ENCODE results near the gene FAM89A. TPM values are rescaled to one million over a fixed set of nuclear protein-coding genes. Genes with fewer than 3 reads are reported as not detected.

Gene FAM89A
- total RNA-seq, 1 experiment from 2014 or later: 7.5 TPM

- ATAC-seq (no peak), DNase-seq (no peak)
- Histone ChIP-seq H3K36me3 (ENCODE audit: low read depth, low read length) (peaks cover 9% of the 10 kb centered on the region), H3K27me3 (ENCODE audit: low read length) (no peaks in the 10 kb centered on the region), H3K9ac (ENCODE audit: low read length) (no peak overlapping the region), H3K79me2 (ENCODE audit: low read length) (peaks cover 57% of the 10 kb centered on the region), H3K27ac (ENCODE audit: low read length) (no peak overlapping the region), H3K9me3 (ENCODE audit: low read length) (no peaks in the 10 kb centered on the region), H4K20me1 (ENCODE audit: low read length) (no peaks in the 10 kb centered on the region), H3K4me1 (ENCODE audit: insufficient read depth, low read length) (peaks cover 28% of the 10 kb centered on the region), H3K4me2 (ENCODE audit: low read length) (no peak overlapping the region), H3F3A (ENCODE audit: low read length, unreplicated experiment) (no peaks in the 10 kb centered on the region), H3K4me3 (ENCODE audit: low read length) (no peak overlapping the region), H3K9me2 (replicated peaks; ENCODE audit: low read length) (no peaks in the 10 kb centered on the region), H2AFZ (ENCODE audit: low read length) (no peak overlapping the region)
- ChIA-PET CTCF (no interaction called here), POLR2A (ENCODE audit: unreplicated experiment) (no interaction called here)
- intact Hi-C loops (cut with micrococcal nuclease): loop anchor here (10.0 kb wide), 1 partner anchor 358 kb away; the partner anchor contains the start of genes EXOC8 and SPRTN
- no TSS peak for BruUV-seq (replicated peaks)
- no peak for TF ChIP-seq EZH2 (IDR thresholded peaks at IDR 0.05; ENCODE audit: low read length, unreplicated experiment)
- no peak for TF ChIP-seq CTCF (conservative IDR thresholded peaks at IDR 0.05; ENCODE audit: low read depth, low read length)
- no peak for TF ChIP-seq EZH2phosphoT487 (IDR thresholded peaks at IDR 0.05; ENCODE audit: borderline replicate concordance, low read length)
Measured at GRCh38 chr1:230976360-230976759, 63.7 kb downstream of the FAM89A start.

- H3K9ac ChIP-seq (ENCODE audit: low read length): no peak overlapping the region
- no peak overlapping the region for H3K4me3 ChIP-seq (ENCODE audit: low read length)
- no peaks in the 10 kb centered on the region for H4K20me1 ChIP-seq (ENCODE audit: low read length)
- no peak for TF ChIP-seq EZH2phosphoT487 (IDR thresholded peaks at IDR 0.05; ENCODE audit: borderline replicate concordance, low read length)
- no peak for TF ChIP-seq EZH2 (IDR thresholded peaks at IDR 0.05; ENCODE audit: low read length, unreplicated experiment)
- no peak for TF ChIP-seq CTCF (conservative IDR thresholded peaks at IDR 0.05; ENCODE audit: low read depth, low read length)
- no peaks in the 10 kb centered on the region for H3F3A ChIP-seq (ENCODE audit: low read length, unreplicated experiment)
- intact Hi-C loops (cut with micrococcal nuclease): loop anchor here (10.0 kb wide), 1 partner anchor 359 kb away; the partner anchor contains the start of genes EXOC8 and SPRTN
- peaks cover 5% of the 10 kb centered on the region; the same call in 1 of the 2 replicates for H3K36me3 ChIP-seq (ENCODE audit: low read depth, low read length)
- H3K79me2 ChIP-seq (ENCODE audit: low read length): peaks cover 50% of the 10 kb centered on the region
- BruUV-seq (replicated peaks): no TSS peak
- no peak overlapping the region for H3K4me2 ChIP-seq (ENCODE audit: low read length)
- no peak overlapping the region for H2AFZ ChIP-seq (ENCODE audit: low read length)
- H3K27ac ChIP-seq (ENCODE audit: low read length): no peak overlapping the region
- H3K9me3 ChIP-seq (ENCODE audit: low read length): no peaks in the 10 kb centered on the region
- DNase-seq (no peak), ATAC-seq (no peak)
- no peaks in the 10 kb centered on the region for H3K27me3 ChIP-seq (ENCODE audit: low read length)
- CTCF ChIA-PET: no interaction called here
- no peaks in the 10 kb centered on the region for H3K9me2 ChIP-seq (replicated peaks; ENCODE audit: low read length)
- H3K4me1 ChIP-seq (ENCODE audit: insufficient read depth, low read length): peaks cover 28% of the 10 kb centered on the region
- POLR2A ChIA-PET (ENCODE audit: unreplicated experiment): no interaction called here
Measured at GRCh38 chr1:230975636-230976035, 64.4 kb downstream of the FAM89A start.

- Histone ChIP-seq H3K36me3 (ENCODE audit: low read depth, low read length) (peaks cover 5% of the 10 kb centered on the region; the same call in 1 of the 2 replicates), H3K4me2 (ENCODE audit: low read length) (no peak overlapping the region), H3K9me3 (ENCODE audit: low read length) (no peaks in the 10 kb centered on the region), H3K9ac (ENCODE audit: low read length) (no peak overlapping the region), H3F3A (ENCODE audit: low read length, unreplicated experiment) (no peaks in the 10 kb centered on the region), H4K20me1 (ENCODE audit: low read length) (no peaks in the 10 kb centered on the region), H3K27me3 (ENCODE audit: low read length) (no peaks in the 10 kb centered on the region), H2AFZ (ENCODE audit: low read length) (no peak overlapping the region), H3K79me2 (ENCODE audit: low read length) (peaks cover 29% of the 10 kb centered on the region), H3K4me1 (ENCODE audit: insufficient read depth, low read length) (peaks cover 20% of the 10 kb centered on the region), H3K4me3 (ENCODE audit: low read length) (no peak overlapping the region), H3K27ac (ENCODE audit: low read length) (peak overlapping the region; percentile 34), H3K9me2 (replicated peaks; ENCODE audit: low read length) (no peaks in the 10 kb centered on the region)
- TF ChIP-seq CTCF (conservative IDR thresholded peaks at IDR 0.05; ENCODE audit: low read depth, low read length) (no peak), EZH2phosphoT487 (IDR thresholded peaks at IDR 0.05; ENCODE audit: borderline replicate concordance, low read length) (no peak), EZH2 (IDR thresholded peaks at IDR 0.05; ENCODE audit: low read length, unreplicated experiment) (no peak)
- intact Hi-C loops (cut with micrococcal nuclease): loop anchor here (10.0 kb wide), 1 partner anchor 362 kb away; the partner anchor contains the start of genes EXOC8 and SPRTN
- BruUV-seq (replicated peaks): no TSS peak
- peak; percentile 53 for DNase-seq
- ChIA-PET CTCF (no interaction called here), POLR2A (ENCODE audit: unreplicated experiment) (interaction anchor here (0.6 kb wide), 2 partner anchors 44 to 311 kb away, joined by 3 to 4 read pairs; no protein-coding TSS in a partner anchor)
- ATAC-seq: no peak
Measured at GRCh38 chr1:230972855-230973271, 67.2 kb downstream of the FAM89A start.

Data from PC-3 (cell line).